Hepatocyte (in vitro differentiated cells): ENCODE measurements around the gene ZBTB14. TPM values are rescaled to one million over a fixed set of nuclear protein-coding genes. Genes with fewer than 3 reads are reported as not detected.

ENCODE experiments used
- DNase-seq: peaks from one replicate; pipeline ENCODE4 v3.0.0-alpha.2; 2016; ENCODE audit warnings: low spot score
- H2AFZ ChIP-seq: fragments of 200-600 bp; sonication (generic); 2 replicates; pipeline ENCODE4 v1.6.0; 2016; ENCODE audit warnings: antibody characterized with exemption, mild to moderate bottlenecking
- H3K27ac ChIP-seq: fragments of 200-600 bp; sonication (generic); 2 replicates; pipeline ENCODE4 v1.5.1; 2016; ENCODE audit warnings: mild to moderate bottlenecking
- H3K27me3 ChIP-seq: fragments of 200-600 bp; sonication (generic); 2 replicates; pipeline ENCODE4 v1.6.1; 2016
- H3K36me3 ChIP-seq: fragments of 200-600 bp; sonication (generic); replicated peaks from 2 replicates; pipeline ENCODE4 v1.5.1; 2016; ENCODE audit warnings: low read depth; ENCODE audit not compliant: insufficient read depth
- H3K4me1 ChIP-seq: fragments of 200-600 bp; sonication (generic); 2 replicates; pipeline ENCODE4 v1.5.1; 2016; ENCODE audit warnings: mild to moderate bottlenecking, moderate library complexity; ENCODE audit not compliant: insufficient read depth
- H3K4me2 ChIP-seq: fragments of 200-600 bp; sonication (generic); 2 replicates; pipeline ENCODE4 v1.6.0; 2016
- H3K4me3 ChIP-seq: fragments of 200-600 bp; sonication (generic); 2 replicates; pipeline ENCODE4 v1.5.1; 2016; ENCODE audit warnings: mild to moderate bottlenecking
- H3K79me2 ChIP-seq: fragments of 200-600 bp; sonication (generic); 2 replicates; pipeline ENCODE4 v1.6.0; 2017; ENCODE audit warnings: mild to moderate bottlenecking
- H3K9me2 ChIP-seq: fragments of 200-600 bp; sonication (generic); replicated peaks from 2 replicates; pipeline ENCODE4 v1.6.0; 2017; ENCODE audit warnings: mild to moderate bottlenecking; ENCODE audit not compliant: insufficient read depth
- H3K9me3 ChIP-seq: fragments of 200-600 bp; sonication (generic); 2 replicates; pipeline ENCODE4 v1.5.1; 2016; ENCODE audit warnings: low read depth, mild to moderate bottlenecking
- H4K20me1 ChIP-seq: fragments of 200-600 bp; sonication (generic); 2 replicates; pipeline ENCODE4 v1.6.0; 2016; ENCODE audit warnings: mild to moderate bottlenecking; ENCODE audit not compliant: insufficient read depth, poor library complexity, severe bottlenecking
- EZH2 ChIP-seq: fragments of 200-600 bp; sonication (generic); IDR thresholded peaks from 2 replicates; pipeline ENCODE4 v1.6.1; 2016; ENCODE audit warnings: antibody characterized with exemption, mild to moderate bottlenecking, borderline replicate concordance
- EZH2phosphoT487 ChIP-seq: fragments of 200-600 bp; sonication (generic); IDR thresholded peaks from one replicate; pipeline ENCODE4 v1.6.1; 2018; ENCODE audit warnings: antibody characterized with exemption, mild to moderate bottlenecking, low read depth, moderate library complexity; ENCODE audit not compliant: unreplicated experiment, severe bottlenecking
- WGBS: methylation state at CpG from one replicate; pipeline ENCODE4 v1.1.6; 2016; ENCODE audit warnings: low lambda C conversion rate; ENCODE audit errors: missing lambda C conversion rate; 5-methylcytosine and 5-hydroxymethylcytosine counted together
- polyA plus RNA-seq: library from polyadenylated mRNA; unstranded; fragments of >200 nt; fragmentation: Nextera tagmentation; extraction: Ambion mirVana; gene quantifications from 2 replicates; pipeline ENCODE4 v1.2.1, GENCODE V29; 2016
- total RNA-seq: library from RNA; depleted of rRNA; stranded (reverse); fragments of >200 nt; gene quantifications from 2 replicates; pipeline ENCODE4 v1.2.3, GENCODE V29; 2014
- TF ChIP-seq, protein P1 (sequence below): fragments of 200-600 bp; sonication (generic); IDR thresholded peaks from 2 replicates; pipeline ENCODE4 v1.5.1; 2016; ENCODE audit warnings: antibody characterized with exemption, mild to moderate bottlenecking; ENCODE audit not compliant: poor library complexity

ZBTB14 gene
- total and polyA plus RNA-seq, 2 experiments from 2014 or later = 9.7 to 10.9 TPM

DNA sequence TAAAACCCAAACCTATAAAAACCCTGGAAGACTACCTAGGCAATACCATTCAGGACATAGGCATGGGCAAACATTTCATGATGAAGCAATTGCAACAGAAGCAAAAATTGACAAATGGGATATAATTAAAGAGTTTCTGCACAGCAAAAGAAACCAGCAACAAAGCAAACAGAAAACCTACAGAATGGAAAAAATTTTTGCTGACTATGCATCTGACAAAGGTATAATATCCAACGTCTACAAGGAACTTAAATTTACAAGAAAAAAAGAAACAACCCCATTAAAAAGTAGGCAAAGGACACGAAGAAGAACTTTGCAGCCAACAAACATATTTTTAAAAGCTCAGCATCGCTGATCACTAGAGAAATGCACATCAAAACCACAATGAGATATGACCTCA is 28.8 kb downstream of the ZBTB14 start:
- no peak for TF ChIP-seq EZH2
- TF ChIP-seq EZH2phosphoT487 = no peak
- TF ChIP-seq, protein P1, sequence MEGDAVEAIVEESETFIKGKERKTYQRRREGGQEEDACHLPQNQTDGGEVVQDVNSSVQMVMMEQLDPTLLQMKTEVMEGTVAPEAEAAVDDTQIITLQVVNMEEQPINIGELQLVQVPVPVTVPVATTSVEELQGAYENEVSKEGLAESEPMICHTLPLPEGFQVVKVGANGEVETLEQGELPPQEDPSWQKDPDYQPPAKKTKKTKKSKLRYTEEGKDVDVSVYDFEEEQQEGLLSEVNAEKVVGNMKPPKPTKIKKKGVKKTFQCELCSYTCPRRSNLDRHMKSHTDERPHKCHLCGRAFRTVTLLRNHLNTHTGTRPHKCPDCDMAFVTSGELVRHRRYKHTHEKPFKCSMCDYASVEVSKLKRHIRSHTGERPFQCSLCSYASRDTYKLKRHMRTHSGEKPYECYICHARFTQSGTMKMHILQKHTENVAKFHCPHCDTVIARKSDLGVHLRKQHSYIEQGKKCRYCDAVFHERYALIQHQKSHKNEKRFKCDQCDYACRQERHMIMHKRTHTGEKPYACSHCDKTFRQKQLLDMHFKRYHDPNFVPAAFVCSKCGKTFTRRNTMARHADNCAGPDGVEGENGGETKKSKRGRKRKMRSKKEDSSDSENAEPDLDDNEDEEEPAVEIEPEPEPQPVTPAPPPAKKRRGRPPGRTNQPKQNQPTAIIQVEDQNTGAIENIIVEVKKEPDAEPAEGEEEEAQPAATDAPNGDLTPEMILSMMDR = no peak
- no peak overlapping the region for H3K4me2 ChIP-seq
- H3K9me3 ChIP-seq = no peaks in the 10 kb centered on the region
- no peaks in the 10 kb centered on the region for H3K27me3 ChIP-seq
- DNase-seq = no peak
- no peaks in the 10 kb centered on the region for H3K9me2 ChIP-seq
- no peaks in the 10 kb centered on the region for H3K36me3 ChIP-seq
- H3K27ac ChIP-seq = no peak overlapping the region
- no peak overlapping the region for H3K4me3 ChIP-seq
- no peaks in the 10 kb centered on the region for H3K4me1 ChIP-seq
- WGBS = 80% methylated on average over 3 of the region's 3 CpGs
- no peaks in the 10 kb centered on the region for H3K79me2 ChIP-seq
- H4K20me1 ChIP-seq = no peaks in the 10 kb centered on the region
- H2AFZ ChIP-seq = no peak overlapping the region

- DNase-seq = no peak
- H3K4me3 ChIP-seq = no peak overlapping the region
- no peaks in the 10 kb centered on the region for H3K4me1 ChIP-seq
- 76% methylated on average over 2 of the region's 2 CpGs for WGBS
- no peaks in the 10 kb centered on the region for H4K20me1 ChIP-seq
- H3K4me2 ChIP-seq = no peak overlapping the region
- no peaks in the 10 kb centered on the region for H3K9me3 ChIP-seq
- no peaks in the 10 kb centered on the region for H3K27me3 ChIP-seq
- no peak for TF ChIP-seq EZH2phosphoT487
- no peak for TF ChIP-seq EZH2
- TF ChIP-seq, protein P1 = no peak
- H3K9me2 ChIP-seq = no peaks in the 10 kb centered on the region
- no peaks in the 10 kb centered on the region for H3K36me3 ChIP-seq
- H2AFZ ChIP-seq = no peak overlapping the region
- no peak overlapping the region for H3K27ac ChIP-seq
- no peaks in the 10 kb centered on the region for H3K79me2 ChIP-seq
Observed at GRCh38 chr18:5253910-5254309, 41.6 kb downstream of the ZBTB14 start.

DNA sequence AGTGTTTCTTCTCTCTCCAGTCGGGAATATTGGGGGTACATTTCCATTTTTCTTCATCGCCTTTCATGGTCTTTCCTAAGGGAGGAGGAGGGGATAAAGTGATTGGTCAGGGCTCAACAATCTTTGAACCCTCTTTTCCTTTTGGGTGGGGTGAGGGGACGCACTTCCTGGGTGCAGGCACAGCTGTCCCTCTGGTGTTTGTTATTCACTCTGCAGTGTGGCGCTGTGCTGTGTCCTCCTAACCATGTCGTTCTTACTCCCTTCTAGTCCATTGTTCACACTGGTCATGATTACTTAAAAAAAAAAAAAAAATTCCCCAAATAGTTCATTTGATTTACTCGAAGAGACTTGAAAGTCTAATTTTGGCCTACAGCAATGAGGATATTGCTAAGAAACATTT is 44.4 kb downstream of the ZBTB14 start:
- Histone ChIP-seq H3K4me1 (no peaks in the 10 kb centered on the region), H2AFZ (no peak overlapping the region), H3K9me2 (no peaks in the 10 kb centered on the region), H3K79me2 (no peaks in the 10 kb centered on the region), H3K4me2 (no peak overlapping the region), H3K4me3 (no peak overlapping the region), H3K27me3 (no peaks in the 10 kb centered on the region), H3K27ac (no peak overlapping the region), H4K20me1 (no peaks in the 10 kb centered on the region), H3K9me3 (no peaks in the 10 kb centered on the region), H3K36me3 (no peaks in the 10 kb centered on the region)
- no peak for DNase-seq
- 86% methylated on average over 6 of the region's 6 CpGs for WGBS
- TF ChIP-seq EZH2 (no peak), EZH2phosphoT487 (no peak)
- TF ChIP-seq, protein P1 = no peak

- Histone ChIP-seq H3K4me3 (no peak overlapping the region), H3K27ac (no peak overlapping the region), H3K4me2 (no peak overlapping the region), H3K36me3 (no peaks in the 10 kb centered on the region), H3K79me2 (no peaks in the 10 kb centered on the region), H3K27me3 (no peaks in the 10 kb centered on the region), H3K9me2 (no peaks in the 10 kb centered on the region), H3K9me3 (no peaks in the 10 kb centered on the region), H3K4me1 (no peaks in the 10 kb centered on the region), H4K20me1 (no peaks in the 10 kb centered on the region), H2AFZ (no peak overlapping the region)
- TF ChIP-seq, protein P1 = no peak
- TF ChIP-seq EZH2 (no peak), EZH2phosphoT487 (no peak)
- DNase-seq = no peak
Observed at GRCh38 chr18:5250603-5251002, 44.9 kb downstream of the ZBTB14 start.
